ENCODE measurements around the gene MCL1. TPM values are rescaled to one million over a fixed set of nuclear protein-coding genes. Genes with fewer than 3 reads are reported as not detected.

MCL1 gene
- total and polyA plus RNA-seq, 8 donors: 69.2 to 163 (median 96.7) TPM

GRCh38 chr1:150572918-150573647 lies 6.3 kb downstream of the MCL1 start:
- FAIRE-seq (no peak), DNase-seq (no peak), ATAC-seq (no peak)
- no peaks in the 10 kb centered on the region for H3K9me3 ChIP-seq
- no peak for TF ChIP-seq CTCF (IDR thresholded peaks at IDR 0.05)
- 22 to 37% methylated on average over 4 of the region's 4 CpGs for WGBS, 2 donors
- H3K27me3 ChIP-seq: no peaks in the 10 kb centered on the region
- peak overlapping the region in 2 of 4 donors; percentile 12 to 95 for H3K4me3 ChIP-seq
- H3K27ac ChIP-seq: peak overlapping the region in 3 of 4 donors; percentile 27 to 100 (median 99)
- H3K4me1 ChIP-seq: peaks cover 42 to 73% (median 69%) of the 10 kb centered on the region in 3 donors
- intact Hi-C loops (cut with DNase I): no loop called here
- H3K36me3 ChIP-seq: peaks cover 0 to 29% (median 20%) of the 10 kb centered on the region in 3 donors

- Histone ChIP-seq H3K27ac (peak overlapping the region; percentile 80 to 100 (median 98)), H3K36me3 (peaks cover 0 to 18% (median 11%) of the 10 kb centered on the region in 3 donors), H3K4me1 (peaks cover 76 to 100% (median 89%) of the 10 kb centered on the region in 3 donors), H3K4me3 (peak overlapping the region in 2 of 4 donors; percentile 34 to 41), H3K9me3 (no peaks in the 10 kb centered on the region), H3K27me3 (no peaks in the 10 kb centered on the region)
- ATAC-seq (peak in 3 of 4 donors; percentile 0 to 3 (median 2)), DNase-seq (no peak), FAIRE-seq (no peak)
- TF ChIP-seq CTCF (IDR thresholded peaks at IDR 0.05): no peak
- intact Hi-C loops (cut with DNase I): no loop called here
These were observed 10.8 kb downstream of the MCL1 start for GRCh38 chr1:150568594-150568966.

- ATAC-seq: peak; percentile 76 to 87 (median 86)
- no peak for FAIRE-seq
- WGBS, 2 donors: 0 to 2% methylated on average over 10 of the region's 10 CpGs
- peak overlapping the region in 3 of 4 donors; percentile 11 to 41 (median 34) for H3K4me3 ChIP-seq
- peak; percentile 75 to 95 (median 92) for DNase-seq
- H3K9me3 ChIP-seq: no peaks in the 10 kb centered on the region
- peak overlapping the region; percentile 80 to 100 (median 98) for H3K27ac ChIP-seq
- no peaks in the 10 kb centered on the region for H3K27me3 ChIP-seq
- no peak for TF ChIP-seq CTCF (IDR thresholded peaks at IDR 0.05)
- H3K4me1 ChIP-seq: peaks cover 75 to 100% (median 89%) of the 10 kb centered on the region in 3 donors
- intact Hi-C loops (cut with DNase I): no loop called here
- H3K36me3 ChIP-seq: peaks cover 0 to 12% (median 5%) of the 10 kb centered on the region in 3 donors
These were observed 11.5 kb downstream of the MCL1 start for GRCh38 chr1:150567717-150568593.

- H3K4me1 ChIP-seq: peaks cover 78 to 100% (median 89%) of the 10 kb centered on the region in 3 donors
- no peaks in the 10 kb centered on the region for H3K27me3 ChIP-seq
- H3K4me3 ChIP-seq: peak overlapping the region in 3 of 4 donors; percentile 11 to 41 (median 34)
- TF ChIP-seq CTCF (IDR thresholded peaks at IDR 0.05): no peak
- H3K27ac ChIP-seq: peak overlapping the region; percentile 80 to 100 (median 98)
- intact Hi-C loops (cut with DNase I): no loop called here
- FAIRE-seq (no peak), DNase-seq (no peak), ATAC-seq (peak in 3 of 4 donors; percentile 0 to 3 (median 1))
- no peaks in the 10 kb centered on the region for H3K9me3 ChIP-seq
- WGBS, 2 donors: 3 to 8% methylated on average over 3 of the region's 3 CpGs
- peaks cover 0 to 6% (median 0%) of the 10 kb centered on the region in 3 donors for H3K36me3 ChIP-seq
These were observed 12.1 kb downstream of the MCL1 start for GRCh38 chr1:150567341-150567716.

Data from pancreas (tissue), 10 donors.